Progenitor cell of endocrine pancreas (in vitro differentiated cells): ENCODE data around the gene TIAM2. TPM values are rescaled to one million over a fixed set of nuclear protein-coding genes. Genes with fewer than 3 reads are reported as not detected.
"Not testable (repeated sequence)": the region's sequence is repeated elsewhere in the genome, so short reads cannot be mapped to it uniquely, and the experiment has no call there.

Source experiments
- DNase-seq: peaks from one replicate; pipeline ENCODE4 v3.0.0; 2021; ENCODE audit warnings: low spot score; ENCODE audit not compliant: unreplicated experiment
- H3K27ac Mint-ChIP-seq: 2 replicates; pipeline ENCODE4 v1.8.0; 2021; ENCODE audit warnings: mild to moderate bottlenecking, moderate library complexity, mixed read lengths
- H3K27me3 Mint-ChIP-seq: 2 replicates; pipeline ENCODE4 v1.8.0; 2021; ENCODE audit warnings: mixed read lengths
- H3K36me3 Mint-ChIP-seq: 2 replicates; pipeline ENCODE4 v1.8.0; 2022; ENCODE audit warnings: mixed read lengths; ENCODE audit not compliant: insufficient read depth
- H3K4me1 Mint-ChIP-seq: 2 replicates; pipeline ENCODE4 v1.8.0; 2021; ENCODE audit warnings: low read depth, mixed read lengths
- H3K4me3 Mint-ChIP-seq: 2 replicates; pipeline ENCODE4 v1.8.0; 2021; ENCODE audit warnings: low read depth, mild to moderate bottlenecking, moderate library complexity, mixed read lengths
- H3K9me3 Mint-ChIP-seq: 2 replicates; pipeline ENCODE4 v1.8.0; 2021; ENCODE audit warnings: low read depth, mixed read lengths
- CTCF ChIP-seq: fragments of 200-600 bp; sonication (generic); IDR thresholded peaks from one replicate; pipeline ENCODE4 v1.5.0; 2021; ENCODE audit warnings: antibody characterized with exemption, mild to moderate bottlenecking; ENCODE audit not compliant: unreplicated experiment
- total RNA-seq: library from RNA; stranded (reverse); gene quantifications from 2 replicates; pipeline ENCODE4 v1.2.1, GENCODE V29; 2021

Gene TIAM2
- total RNA-seq, 1 donor from 2014 or later: 14.3 TPM

GRCh38 chr6:155224618-155225017 is 229.5 kb downstream of the TIAM2 start:
- no peak overlapping the region for H3K4me3 Mint-ChIP-seq
- TF ChIP-seq CTCF: no peak
- peak overlapping the region; percentile 95 for H3K27ac Mint-ChIP-seq
- no peaks in the 10 kb centered on the region for H3K9me3 Mint-ChIP-seq
- H3K27me3 Mint-ChIP-seq: no peaks in the 10 kb centered on the region
- H3K4me1 Mint-ChIP-seq: peaks cover 21% of the 10 kb centered on the region
- DNase-seq: no peak
- H3K36me3 Mint-ChIP-seq: peaks cover under 1% of the 10 kb centered on the region

GRCh38 chr6:155227046-155227445 is 231.9 kb downstream of the TIAM2 start:
- no peak for TF ChIP-seq CTCF
- H3K9me3 Mint-ChIP-seq: peaks cover 4% of the 10 kb centered on the region
- DNase-seq: no peak
- no peak overlapping the region for H3K4me3 Mint-ChIP-seq
- H3K4me1 Mint-ChIP-seq: peaks cover 21% of the 10 kb centered on the region
- no peaks in the 10 kb centered on the region for H3K27me3 Mint-ChIP-seq
- H3K36me3 Mint-ChIP-seq: peaks cover 1% of the 10 kb centered on the region
- H3K27ac Mint-ChIP-seq: no peak overlapping the region

- H3K27me3 Mint-ChIP-seq: no peaks in the 10 kb centered on the region
- no peak overlapping the region for H3K4me3 Mint-ChIP-seq
- peaks cover 17% of the 10 kb centered on the region for H3K4me1 Mint-ChIP-seq
- H3K27ac Mint-ChIP-seq: peak overlapping the region; percentile 8
- H3K36me3 Mint-ChIP-seq: peaks cover 1% of the 10 kb centered on the region
- TF ChIP-seq CTCF: no peak
- no peak for DNase-seq
- H3K9me3 Mint-ChIP-seq: peaks cover 4% of the 10 kb centered on the region
Observed at GRCh38 chr6:155228546-155229166, 233.5 kb downstream of the TIAM2 start.

- not testable (repeated sequence) for H3K4me3 Mint-ChIP-seq, H3K27ac Mint-ChIP-seq, H3K36me3 Mint-ChIP-seq, DNase-seq, H3K27me3 Mint-ChIP-seq, H3K9me3 Mint-ChIP-seq, H3K4me1 Mint-ChIP-seq
Observed at GRCh38 chr6:155230975-155231374, 235.9 kb downstream of the TIAM2 start.

GRCh38 chr6:155232848-155233247 is 237.7 kb downstream of the TIAM2 start:
- Mint-ChIP-seq H3K9me3 (peaks cover 4% of the 10 kb centered on the region), H3K36me3 (peaks cover 1% of the 10 kb centered on the region), H3K4me1 (peaks cover under 1% of the 10 kb centered on the region), H3K27me3 (no peaks in the 10 kb centered on the region), H3K27ac (no peak overlapping the region), H3K4me3 (no peak overlapping the region)
- no peak for DNase-seq
- no peak for TF ChIP-seq CTCF

GRCh38 chr6:155234167-155234566 is 239.1 kb downstream of the TIAM2 start:
- Mint-ChIP-seq H3K27ac (no peak overlapping the region), H3K36me3 (peaks cover 4% of the 10 kb centered on the region), H3K9me3 (peaks cover 17% of the 10 kb centered on the region), H3K4me3 (no peak overlapping the region), H3K4me1 (no peaks in the 10 kb centered on the region), H3K27me3 (no peaks in the 10 kb centered on the region)
- no peak for TF ChIP-seq CTCF
- DNase-seq: no peak
